Measurements from ENCODE around the gene CNTN4. TPM values are rescaled to one million over a fixed set of nuclear protein-coding genes. Genes with fewer than 3 reads are reported as not detected.

Gene CNTN4
- total RNA-seq, 1 experiment from 2014 or later, result 1.6 TPM

GRCh38 chr3:3037156-3037555, 938.5 kb downstream of the CNTN4 start:
- no peaks in the 10 kb centered on the region for H3K36me3 Mint-ChIP-seq (ENCODE audit: insufficient read depth in 1 of 3, low read depth in 3 of 3)
- Histone ChIP-seq H2BK5ac (ENCODE audit: insufficient read length, low read length) (no peak overlapping the region), H2BK12ac (ENCODE audit: insufficient read length, low read depth, low read length) (no peak overlapping the region), H3K27ac (ENCODE audit: insufficient read length, low read depth, low read length) (no peak overlapping the region), H3K4ac (ENCODE audit: low read depth, low read length) (no peak overlapping the region), H4K8ac (replicated peaks; ENCODE audit: insufficient read length, low read depth, low read length) (no peak overlapping the region), H3K79me1 (ENCODE audit: insufficient read depth, low read depth, low read length, poor library complexity, severe bottlenecking) (no peaks in the 10 kb centered on the region), H3K23ac (ENCODE audit: insufficient read length, low read depth, low read length) (no peak overlapping the region), H4K5ac (ENCODE audit: insufficient read length, low read depth, low read length) (no peak overlapping the region), H3K4me1 (ENCODE audit: insufficient read depth, low read length) (no peaks in the 10 kb centered on the region; the same call in 1 of the 2 replicates), H3K18ac (ENCODE audit: insufficient read length, low read depth, low read length) (no peak overlapping the region), H3K79me2 (ENCODE audit: insufficient read depth, low read length) (no peaks in the 10 kb centered on the region), H2AFZ (ENCODE audit: low read length) (no peak overlapping the region), H3K56ac (ENCODE audit: insufficient read length, low read depth, low read length) (no peak overlapping the region), H3K9ac (ENCODE audit: extremely low read depth, insufficient read length, low read length) (no peak overlapping the region), H3K14ac (ENCODE audit: insufficient read depth, low read length) (no peak overlapping the region), H2BK15ac (ENCODE audit: low read depth, low read length) (no peak overlapping the region), H3K4me2 (ENCODE audit: insufficient read depth, insufficient read length, low read length) (no peak overlapping the region), H2BK120ac (ENCODE audit: low read depth, low read length, poor library complexity, severe bottlenecking) (no peak overlapping the region), H4K91ac (ENCODE audit: insufficient read length, low read depth, low read length) (no peak overlapping the region), H3K27me3 (ENCODE audit: insufficient read depth, low read length) (no peaks in the 10 kb centered on the region), H3K23me2 (ENCODE audit: insufficient read length, low read depth, low read length, poor library complexity, severe bottlenecking) (no peaks in the 10 kb centered on the region), H3T11ph (ENCODE audit: low read length) (no peak overlapping the region), H2AK5ac (ENCODE audit: insufficient read length, low read length) (no peak overlapping the region), H4K20me1 (ENCODE audit: control insufficient read depth, insufficient read depth, insufficient read length) (no peaks in the 10 kb centered on the region), H3K9me3 (ENCODE audit: control insufficient read depth, low read depth, low read length) (no peaks in the 10 kb centered on the region), H2BK20ac (ENCODE audit: low read depth, low read length, poor library complexity, severe bottlenecking) (no peak overlapping the region)
- no peaks in the 10 kb centered on the region for H3K9me3 Mint-ChIP-seq
- no peak for TF ChIP-seq CTCF (conservative IDR thresholded peaks at IDR 0.05)
- H3K4me3 Mint-ChIP-seq, result no peak overlapping the region
- H3K27me3 Mint-ChIP-seq (ENCODE audit: low read depth), result peaks cover 4% of the 10 kb centered on the region; the same call in 1 of the 2 replicates
- no peak for DNase-seq
- peaks cover 8 to 19% of the 10 kb centered on the region in 2 experiments for H3K4me1 Mint-ChIP-seq
- WGBS (ENCODE audit: extremely low coverage, insufficient read length, low lambda C conversion rate), result no CpG with 5 or more reads among the region's 13 CpGs
- H3K27ac Mint-ChIP-seq, result no peak overlapping the region

Measured in H9 (cell line).